OCI-LY3 (cell line): ENCODE measurements around the gene RAP1GAP2.

ENCODE experiments used
- CTCF ChIP-seq: fragments of 200-600, 300-600 bp; sonication (generic); IDR thresholded peaks from 2 replicates; pipeline ENCODE4 v1.5.1; 2014; ENCODE audit warnings: antibody characterized with exemption, low read length, low read depth
- EZH2phosphoT487 ChIP-seq: fragments of 200-600 bp; shearing (Covaris generic); IDR thresholded peaks from 2 replicates; pipeline ENCODE4 v1.6.1; 2018; ENCODE audit warnings: antibody characterized with exemption, mixed run types, low read depth

GRCh38 chr17:3033248-3033640 lies 237.0 kb downstream of the RAP1GAP2 start:
- TF ChIP-seq CTCF (no peak), EZH2phosphoT487 (no peak)
